ENCODE data around the gene GINS1. TPM values are rescaled to one million over a fixed set of nuclear protein-coding genes. Genes with fewer than 3 reads are reported as not detected.

Gene GINS1
- total and polyA plus RNA-seq, 2 of the 13 experiments (the other 11 are each of a cell fraction or from before 2014, with no cell fraction given): 14.6 to 59.9 TPM

DNA sequence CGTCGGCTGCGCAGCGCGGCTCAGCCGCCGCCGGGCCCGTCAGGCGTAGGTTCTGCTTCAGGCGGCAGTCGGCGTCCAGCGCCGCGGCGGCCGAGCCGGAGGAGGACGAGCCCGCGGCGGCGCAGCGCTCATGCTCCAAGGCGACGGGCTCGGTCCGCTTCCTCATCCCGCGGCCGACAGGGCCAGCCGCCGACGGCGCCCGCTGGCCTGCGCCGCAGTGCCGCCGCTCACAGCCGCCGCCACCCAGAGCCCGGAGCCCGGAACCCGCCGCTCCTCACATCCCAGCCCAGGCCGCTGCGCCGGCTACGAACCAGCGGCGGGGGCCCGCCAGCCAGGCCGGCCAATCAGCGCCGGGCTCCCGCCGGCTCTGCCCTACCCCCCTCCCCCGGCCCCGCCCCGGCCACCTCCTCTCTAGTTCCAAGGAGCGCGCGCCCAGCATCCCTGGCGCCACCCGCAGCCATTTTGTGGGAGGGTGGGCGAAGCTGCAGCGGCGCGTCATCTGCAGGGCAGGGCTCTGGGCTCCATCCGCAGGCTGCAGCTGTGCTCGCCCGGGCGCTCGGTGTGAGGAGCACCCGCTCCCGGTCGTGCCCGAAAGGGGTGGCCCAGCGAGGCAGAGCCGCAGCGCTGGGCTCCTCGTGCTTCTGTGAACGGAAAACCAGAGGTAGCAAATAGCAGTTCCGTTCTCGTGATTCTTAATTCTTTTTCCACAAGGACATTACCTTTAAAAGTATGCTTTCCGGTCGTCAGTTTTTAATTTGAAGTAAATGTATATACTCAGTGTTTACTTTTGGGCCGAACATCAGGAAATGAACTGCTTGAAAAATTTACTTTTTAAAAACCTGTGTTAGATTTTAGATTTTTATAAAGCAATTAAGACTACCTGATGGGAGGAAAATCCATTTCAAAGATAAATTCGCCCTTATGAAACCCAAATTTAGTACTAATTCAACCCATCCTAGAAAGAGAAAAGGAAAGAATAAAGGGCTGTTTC is 16.6 kb upstream of the GINS1 start, which contains the start of gene ABHD12 (continued):
- TF ChIP-seq CBX2 (IDR thresholded peaks at IDR 0.05; ENCODE audit: low read depth, low read length): no peak
- no peak for TF ChIP-seq CBX2 (CRISPR knock-in tag; IDR thresholded peaks at IDR 0.05; ENCODE audit: low read depth)
- TF ChIP-seq, protein P1, sequence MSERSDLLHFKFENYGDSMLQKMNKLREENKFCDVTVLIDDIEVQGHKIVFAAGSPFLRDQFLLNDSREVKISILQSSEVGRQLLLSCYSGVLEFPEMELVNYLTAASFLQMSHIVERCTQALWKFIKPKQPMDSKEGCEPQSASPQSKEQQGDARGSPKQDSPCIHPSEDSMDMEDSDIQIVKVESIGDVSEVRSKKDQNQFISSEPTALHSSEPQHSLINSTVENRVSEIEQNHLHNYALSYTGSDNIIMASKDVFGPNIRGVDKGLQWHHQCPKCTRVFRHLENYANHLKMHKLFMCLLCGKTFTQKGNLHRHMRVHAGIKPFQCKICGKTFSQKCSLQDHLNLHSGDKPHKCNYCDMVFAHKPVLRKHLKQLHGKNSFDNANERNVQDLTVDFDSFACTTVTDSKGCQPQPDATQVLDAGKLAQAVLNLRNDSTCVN (CRISPR knock-in tag; IDR thresholded peaks at IDR 0.05; ENCODE audit: borderline replicate concordance): peak; percentile 81
- peak; percentile 68 for TF ChIP-seq FOXJ3 (CRISPR knock-in tag; IDR thresholded peaks at IDR 0.05; ENCODE audit: borderline replicate concordance)
- peak; percentile 93; the same call in 1 of the 2 replicates for TF ChIP-seq ZNF510 (CRISPR knock-in tag; IDR thresholded peaks at IDR 0.05; ENCODE audit: low read depth)
- TF ChIP-seq NKX3-1 (CRISPR knock-in tag; IDR thresholded peaks at IDR 0.05): peak; percentile 73
- TF ChIP-seq, protein P2, sequence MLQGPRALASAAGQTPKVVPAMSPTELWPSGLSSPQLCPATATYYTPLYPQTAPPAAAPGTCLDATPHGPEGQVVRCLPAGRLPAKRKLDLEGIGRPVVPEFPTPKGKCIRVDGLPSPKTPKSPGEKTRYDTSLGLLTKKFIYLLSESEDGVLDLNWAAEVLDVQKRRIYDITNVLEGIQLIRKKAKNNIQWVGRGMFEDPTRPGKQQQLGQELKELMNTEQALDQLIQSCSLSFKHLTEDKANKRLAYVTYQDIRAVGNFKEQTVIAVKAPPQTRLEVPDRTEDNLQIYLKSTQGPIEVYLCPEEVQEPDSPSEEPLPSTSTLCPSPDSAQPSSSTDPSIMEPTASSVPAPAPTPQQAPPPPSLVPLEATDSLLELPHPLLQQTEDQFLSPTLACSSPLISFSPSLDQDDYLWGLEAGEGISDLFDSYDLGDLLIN (CRISPR knock-in tag; IDR thresholded peaks at IDR 0.05; ENCODE audit: borderline replicate concordance): peak; percentile 45; the same call in 1 of the 2 replicates
- TF ChIP-seq FOXA3 (CRISPR knock-in tag; IDR thresholded peaks at IDR 0.05): peak; percentile 68; the same call in 1 of the 2 replicates
- TF ChIP-seq, protein P3, sequence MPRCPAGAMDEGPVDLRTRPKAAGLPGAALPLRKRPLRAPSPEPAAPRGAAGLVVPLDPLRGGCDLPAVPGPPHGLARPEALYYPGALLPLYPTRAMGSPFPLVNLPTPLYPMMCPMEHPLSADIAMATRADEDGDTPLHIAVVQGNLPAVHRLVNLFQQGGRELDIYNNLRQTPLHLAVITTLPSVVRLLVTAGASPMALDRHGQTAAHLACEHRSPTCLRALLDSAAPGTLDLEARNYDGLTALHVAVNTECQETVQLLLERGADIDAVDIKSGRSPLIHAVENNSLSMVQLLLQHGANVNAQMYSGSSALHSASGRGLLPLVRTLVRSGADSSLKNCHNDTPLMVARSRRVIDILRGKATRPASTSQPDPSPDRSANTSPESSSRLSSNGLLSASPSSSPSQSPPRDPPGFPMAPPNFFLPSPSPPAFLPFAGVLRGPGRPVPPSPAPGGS (CRISPR knock-in tag; IDR thresholded peaks at IDR 0.05): 0 out of 2 replicates have a peak, but pooled peaks have one; percentile 56
- TF ChIP-seq, protein P4, sequence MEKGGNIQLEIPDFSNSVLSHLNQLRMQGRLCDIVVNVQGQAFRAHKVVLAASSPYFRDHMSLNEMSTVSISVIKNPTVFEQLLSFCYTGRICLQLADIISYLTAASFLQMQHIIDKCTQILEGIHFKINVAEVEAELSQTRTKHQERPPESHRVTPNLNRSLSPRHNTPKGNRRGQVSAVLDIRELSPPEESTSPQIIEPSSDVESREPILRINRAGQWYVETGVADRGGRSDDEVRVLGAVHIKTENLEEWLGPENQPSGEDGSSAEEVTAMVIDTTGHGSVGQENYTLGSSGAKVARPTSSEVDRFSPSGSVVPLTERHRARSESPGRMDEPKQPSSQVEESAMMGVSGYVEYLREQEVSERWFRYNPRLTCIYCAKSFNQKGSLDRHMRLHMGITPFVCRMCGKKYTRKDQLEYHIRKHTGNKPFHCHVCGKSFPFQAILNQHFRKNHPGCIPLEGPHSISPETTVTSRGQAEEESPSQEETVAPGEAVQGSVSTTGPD (CRISPR knock-in tag; IDR thresholded peaks at IDR 0.05): no peak
- no peak for TF ChIP-seq HMGA1 (CRISPR knock-in tag; conservative IDR thresholded peaks at IDR 0.05)
- TF ChIP-seq ZNF572 (CRISPR knock-in tag; IDR thresholded peaks at IDR 0.05): peak; percentile 93; the same call in 1 of the 2 replicates
- peak; percentile 81 for TF ChIP-seq PHF20 (CRISPR knock-in tag; IDR thresholded peaks at IDR 0.05)
- no peak for TF ChIP-seq ATAD3A (CRISPR knock-in tag; IDR thresholded peaks at IDR 0.05)
- no peak for TF ChIP-seq TBX3 (IDR thresholded peaks at IDR 0.05; ENCODE audit: borderline replicate concordance)
- peak; percentile 67 for TF ChIP-seq ETV5 (CRISPR knock-in tag; IDR thresholded peaks at IDR 0.05; ENCODE audit: borderline replicate concordance)
- peak; percentile 96; the same call in 1 of the 2 replicates for TF ChIP-seq CBX5 (CRISPR knock-in tag; IDR thresholded peaks at IDR 0.05; ENCODE audit: borderline replicate concordance)
- TF ChIP-seq, protein P5, sequence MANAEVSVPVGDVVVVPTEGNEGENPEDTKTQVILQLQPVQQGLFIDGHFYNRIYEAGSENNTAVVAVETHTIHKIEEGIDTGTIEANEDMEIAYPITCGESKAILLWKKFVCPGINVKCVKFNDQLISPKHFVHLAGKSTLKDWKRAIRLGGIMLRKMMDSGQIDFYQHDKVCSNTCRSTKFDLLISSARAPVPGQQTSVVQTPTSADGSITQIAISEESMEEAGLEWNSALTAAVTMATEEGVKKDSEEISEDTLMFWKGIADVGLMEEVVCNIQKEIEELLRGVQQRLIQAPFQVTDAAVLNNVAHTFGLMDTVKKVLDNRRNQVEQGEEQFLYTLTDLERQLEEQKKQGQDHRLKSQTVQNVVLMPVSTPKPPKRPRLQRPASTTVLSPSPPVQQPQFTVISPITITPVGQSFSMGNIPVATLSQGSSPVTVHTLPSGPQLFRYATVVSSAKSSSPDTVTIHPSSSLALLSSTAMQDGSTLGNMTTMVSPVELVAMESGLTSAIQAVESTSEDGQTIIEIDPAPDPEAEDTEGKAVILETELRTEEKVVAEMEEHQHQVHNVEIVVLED (CRISPR knock-in tag; IDR thresholded peaks at IDR 0.05; ENCODE audit: borderline replicate concordance): 0 out of 2 replicates have a peak, but pooled peaks have one; percentile 19
- no peak for TF ChIP-seq NCOR1 (IDR thresholded peaks at IDR 0.05; ENCODE audit: borderline replicate concordance, low read length)
- peak; percentile 93; the same call in 1 of the 2 replicates for TF ChIP-seq ZNF138 (CRISPR knock-in tag; IDR thresholded peaks at IDR 0.05; ENCODE audit: low read depth)
- peak; percentile 83; the same call in 1 of the 2 replicates for TF ChIP-seq AHR (CRISPR knock-in tag; IDR thresholded peaks at IDR 0.05)
- no peak for TF ChIP-seq SUZ12 (IDR thresholded peaks at IDR 0.05; ENCODE audit: low read depth, low read length)

Data from HepG2 (cell line).